Right ventricle myocardium inferior (tissue), 1 donor: ENCODE results near the gene HABP4. TPM values are rescaled to one million over a fixed set of nuclear protein-coding genes. Genes with fewer than 3 reads are reported as not detected.

Experiments used
- ATAC-seq: fragments of 200-7000 bp; cut with Tn5 transposase; one replicate; pipeline ENCODE4 v1.9.1; 2020; ENCODE audit warnings: mild to moderate bottlenecking, moderate library complexity
- DNase-seq: peaks from one replicate; pipeline ENCODE4 v3.0.0; 2021; ENCODE audit errors: missing footprints
- intact Hi-C: fragments of 100-400 bp; cut with DNase I; formaldehyde crosslinking; loops from one replicate; pipeline ENCODE4 v1.11.0; 2022
- long read RNA-seq: library from polyadenylated mRNA; unstranded; transcript quantifications from one replicate; pipeline ENCODE4 v2.0.0, GENCODE V29; 2021
- total RNA-seq: library from RNA; stranded (reverse); fragmentation: NEBNext Ultra II Directional; extraction: Animal tissue kit (Norgen Biotek cat#: 25700); gene quantifications from one replicate; pipeline ENCODE4 v1.2.1, GENCODE V29; 2021
- donor health status: DM: no; HTN: yes; CAD: no; lungs with severe emphysema.

Gene HABP4, protein sequence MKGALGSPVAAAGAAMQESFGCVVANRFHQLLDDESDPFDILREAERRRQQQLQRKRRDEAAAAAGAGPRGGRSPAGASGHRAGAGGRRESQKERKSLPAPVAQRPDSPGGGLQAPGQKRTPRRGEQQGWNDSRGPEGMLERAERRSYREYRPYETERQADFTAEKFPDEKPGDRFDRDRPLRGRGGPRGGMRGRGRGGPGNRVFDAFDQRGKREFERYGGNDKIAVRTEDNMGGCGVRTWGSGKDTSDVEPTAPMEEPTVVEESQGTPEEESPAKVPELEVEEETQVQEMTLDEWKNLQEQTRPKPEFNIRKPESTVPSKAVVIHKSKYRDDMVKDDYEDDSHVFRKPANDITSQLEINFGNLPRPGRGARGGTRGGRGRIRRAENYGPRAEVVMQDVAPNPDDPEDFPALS
- total RNA-seq = 25.8 TPM
- long read RNA-seq, transcript HABP4-201 (8 exons, 2,615 nt) = major isoform, 50 of 51 reads
- long read RNA-seq, partial matches to known transcripts = 0 of 51 reads
- long read RNA-seq, other reads (novel, unspliced or antisense) = 1 of 51 reads

DNA sequence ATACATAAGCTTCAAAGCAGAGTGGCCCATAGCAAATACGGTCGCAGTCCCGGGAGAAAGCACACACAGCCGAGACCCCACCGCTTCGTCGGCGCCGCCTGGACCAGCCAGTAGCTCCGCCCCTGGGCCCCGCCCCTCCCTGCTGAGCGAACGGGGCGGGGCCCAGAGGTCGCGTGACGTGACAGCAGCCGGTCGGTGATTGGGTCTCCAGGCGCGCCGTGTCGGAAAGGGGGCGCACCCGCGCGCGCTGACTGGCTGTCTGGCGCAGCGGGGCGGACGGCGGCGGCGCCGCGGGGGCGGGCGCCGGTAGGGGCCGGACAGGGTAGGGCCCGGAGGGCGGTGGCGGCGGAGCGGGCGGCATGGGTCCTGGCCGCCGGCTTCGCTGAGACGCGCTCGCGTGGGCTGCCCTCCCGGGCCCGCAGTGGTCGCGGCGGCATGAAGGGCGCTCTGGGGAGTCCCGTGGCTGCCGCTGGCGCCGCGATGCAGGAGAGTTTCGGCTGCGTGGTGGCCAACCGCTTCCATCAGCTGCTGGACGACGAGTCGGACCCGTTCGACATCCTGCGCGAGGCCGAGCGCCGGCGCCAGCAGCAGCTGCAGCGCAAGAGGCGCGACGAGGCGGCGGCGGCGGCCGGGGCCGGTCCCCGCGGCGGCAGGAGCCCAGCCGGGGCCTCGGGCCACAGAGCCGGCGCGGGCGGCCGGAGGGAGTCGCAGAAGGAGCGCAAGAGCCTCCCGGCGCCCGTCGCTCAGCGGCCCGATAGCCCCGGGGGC is at the start of gene HABP4:
HABP4 (plus strand) TSS at position 325 of the 768 bp plus-strand sequence; CDS start at position 436, 111 bp downstream.
- ATAC-seq (peak; percentile 100), DNase-seq (peak; percentile 99)
- intact Hi-C loops = loop anchor here (2.0 to 10.0 kb wide), 5 partner anchors 31 to 205 kb away; partner anchors contain the start of genes CDC14B, PRXL2C, SLC35D2 and ZNF367

DNA sequence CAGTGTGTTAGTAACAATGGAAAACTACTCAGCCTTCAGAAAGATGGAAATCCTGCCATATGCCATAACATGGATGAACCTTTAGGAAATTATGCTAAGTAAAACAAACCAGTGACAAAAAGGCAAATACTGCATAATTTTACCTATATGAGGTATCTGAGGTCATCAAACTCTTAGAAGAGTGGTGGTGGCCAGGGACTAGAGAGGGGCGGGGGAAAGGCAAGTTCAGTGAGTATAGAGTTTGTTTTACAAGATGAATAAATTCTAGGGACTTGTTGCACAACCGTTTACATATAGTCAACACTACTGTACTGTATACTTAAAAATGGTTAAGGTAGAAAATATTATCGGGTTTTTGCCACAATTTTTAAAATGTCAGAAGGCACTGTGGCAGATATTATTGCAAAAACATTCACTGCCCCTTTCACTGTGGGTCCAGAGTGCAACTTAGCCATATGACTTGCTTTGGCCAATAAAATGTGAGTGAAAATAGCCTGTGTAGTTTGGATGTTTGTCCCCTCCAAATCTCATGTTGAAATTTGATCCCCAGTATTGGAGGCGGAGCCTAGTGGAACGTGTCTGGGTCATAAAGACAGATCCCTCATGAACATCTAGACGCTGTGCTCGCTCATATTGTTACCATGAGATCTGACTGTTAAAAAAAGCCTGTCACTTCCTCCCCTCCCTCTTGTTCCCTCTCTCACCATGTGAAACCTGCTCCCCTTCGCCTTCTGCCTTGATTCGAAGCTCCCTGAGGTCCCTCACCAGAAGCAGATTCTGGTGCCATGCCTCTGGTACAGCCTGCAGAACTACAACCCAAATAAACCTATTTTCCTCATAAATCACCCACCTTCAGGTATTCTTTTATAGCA is 41.3 kb upstream of the HABP4 start:
- ATAC-seq (no peak), DNase-seq (no peak)
- intact Hi-C loops = no loop called here

DNA sequence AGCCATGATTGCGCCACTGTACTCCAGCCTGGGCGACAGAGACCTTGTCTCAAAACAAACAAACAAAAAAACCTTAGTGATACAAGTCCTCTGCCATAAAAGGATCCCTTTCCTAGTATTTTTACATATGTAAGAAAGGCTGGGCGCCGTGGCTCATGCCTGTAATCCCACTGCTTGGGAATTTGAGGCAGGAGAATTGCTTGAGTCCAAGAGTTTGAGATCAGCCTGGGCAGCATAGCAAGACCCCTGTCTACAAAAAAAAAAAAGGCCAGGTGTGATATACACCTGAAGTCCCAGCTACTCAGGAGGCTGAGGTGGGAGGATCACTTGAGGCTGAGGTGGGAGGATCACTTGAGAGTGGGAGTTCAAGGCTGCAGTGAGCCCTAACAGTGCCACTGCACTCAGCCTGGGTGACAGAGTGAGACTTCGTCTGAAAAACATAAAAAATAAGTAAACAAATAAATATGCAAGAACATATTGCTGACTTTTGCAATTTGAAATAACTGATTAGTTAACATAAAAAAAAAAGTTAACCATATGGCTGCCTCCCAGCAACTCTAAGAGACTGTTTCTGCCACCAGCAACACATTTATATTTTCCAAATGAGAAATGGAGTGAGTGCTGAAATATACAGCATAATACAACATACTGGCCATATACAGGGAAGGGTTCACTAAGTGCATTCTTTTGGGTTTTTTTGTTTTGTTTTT is 38.7 kb upstream of the HABP4 start:
- DNase-seq (no peak), ATAC-seq (no peak)
- intact Hi-C loops = no loop called here

DNA sequence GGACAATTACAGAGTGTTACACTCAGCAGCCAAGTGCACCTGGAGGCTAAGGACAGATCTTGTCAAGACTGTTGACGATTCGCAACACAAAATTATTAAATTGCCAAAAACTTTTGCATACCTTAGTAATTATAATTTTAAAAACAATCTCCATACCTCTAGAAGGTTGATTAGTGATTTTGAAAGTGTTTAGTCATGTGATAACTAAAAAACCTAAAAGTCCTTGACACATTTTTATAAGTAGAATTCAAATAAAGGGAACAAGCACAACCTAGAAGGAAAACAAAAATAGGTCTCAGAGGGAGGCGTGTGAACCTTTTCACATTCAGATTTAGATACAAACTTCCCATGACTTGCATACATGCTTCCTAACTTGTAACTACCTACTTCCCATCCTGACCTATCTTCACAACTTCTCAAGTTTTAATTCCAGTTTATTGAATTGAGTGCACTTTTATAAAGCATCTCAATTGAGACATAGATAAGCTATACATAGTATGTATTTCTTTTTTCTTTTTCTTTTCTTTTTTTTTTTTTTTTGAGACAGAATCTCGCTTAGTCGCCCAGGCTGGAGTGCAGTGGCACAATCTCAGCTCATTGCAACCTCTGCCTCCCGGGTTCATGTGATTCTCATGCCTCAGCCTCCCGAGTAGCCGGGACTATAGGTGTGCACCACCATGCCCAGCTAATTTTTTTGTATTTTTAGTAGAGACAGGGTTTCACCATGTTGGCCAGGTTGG is 37.6 kb upstream of the HABP4 start:
- intact Hi-C loops = no loop called here
- no peak for ATAC-seq
- DNase-seq = no peak

DNA sequence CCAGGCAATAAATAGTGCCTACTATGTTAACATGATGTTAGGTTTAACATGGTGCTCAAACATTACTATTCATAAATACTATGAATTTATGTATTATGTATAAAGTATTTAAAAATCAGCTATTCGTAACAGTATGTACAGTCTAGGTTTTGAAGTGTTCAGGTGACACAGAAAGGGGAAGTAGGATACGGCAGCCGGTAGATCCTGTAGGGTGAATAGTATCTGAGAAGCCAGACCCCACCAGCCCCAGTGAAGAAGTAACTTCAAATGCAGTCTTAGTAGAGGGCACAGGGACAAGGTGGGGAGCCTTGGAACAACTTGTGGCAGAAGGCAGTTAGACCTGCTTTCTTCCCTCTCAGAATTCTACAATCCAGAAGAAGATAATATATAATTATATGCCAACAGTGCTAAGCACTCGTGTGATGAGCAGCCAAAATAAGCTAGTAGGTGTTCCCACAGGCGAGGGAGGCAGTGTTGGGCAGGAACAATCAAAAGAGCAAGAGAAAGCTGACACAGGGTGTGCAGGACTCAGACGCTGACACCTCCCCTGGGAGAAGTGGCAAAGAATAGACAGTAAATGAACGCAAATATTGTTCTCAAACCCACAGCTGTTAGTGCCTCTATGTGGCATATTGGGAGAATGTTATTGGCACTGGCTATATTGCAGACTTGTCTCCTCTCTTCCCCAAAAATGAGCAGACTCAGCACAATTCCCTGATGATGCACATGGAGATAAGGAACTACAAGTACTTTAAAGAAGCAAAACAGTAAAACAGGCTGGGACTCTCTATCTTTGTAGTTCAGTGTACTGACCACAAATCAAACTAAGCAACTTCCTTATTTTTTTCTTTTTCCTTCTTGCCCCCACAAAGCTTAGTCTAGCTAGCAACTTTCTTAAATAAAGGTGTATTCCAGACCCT is 36.4 kb upstream of the HABP4 start:
- no peak for ATAC-seq
- intact Hi-C loops = no loop called here
- no peak for DNase-seq

DNA sequence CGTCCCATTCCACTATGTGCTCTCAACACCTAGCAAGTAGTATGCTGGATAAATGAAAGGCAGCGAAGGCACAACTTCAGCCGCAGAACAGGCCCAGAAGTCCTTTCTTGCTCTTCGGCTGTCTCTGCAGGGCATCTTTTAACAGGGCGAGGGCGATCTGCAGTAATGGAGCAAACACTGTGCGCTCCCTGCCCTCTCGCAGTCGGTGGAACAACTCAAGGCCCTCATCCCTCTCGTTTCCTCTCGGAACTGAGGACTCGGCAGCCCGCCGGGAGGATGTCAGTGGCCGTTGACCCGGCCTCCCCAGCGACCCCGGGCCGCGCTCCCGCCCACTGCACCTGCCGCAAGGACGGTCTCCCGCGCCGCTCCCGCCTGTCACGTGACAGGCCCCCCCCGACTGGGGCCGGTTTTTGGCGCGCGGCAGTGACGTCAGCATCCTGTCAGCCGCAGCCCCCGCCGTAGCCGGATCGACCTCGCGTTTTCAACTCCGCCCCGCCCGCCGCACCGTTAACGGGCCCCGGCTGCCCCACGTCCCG is 32.9 kb upstream of the HABP4 start:
- intact Hi-C loops = loop anchor here (5.0 kb wide), 1 partner anchor 75 kb away; no protein-coding TSS in a partner anchor
- DNase-seq (peak; percentile 94), ATAC-seq (peak; percentile 8)

DNA sequence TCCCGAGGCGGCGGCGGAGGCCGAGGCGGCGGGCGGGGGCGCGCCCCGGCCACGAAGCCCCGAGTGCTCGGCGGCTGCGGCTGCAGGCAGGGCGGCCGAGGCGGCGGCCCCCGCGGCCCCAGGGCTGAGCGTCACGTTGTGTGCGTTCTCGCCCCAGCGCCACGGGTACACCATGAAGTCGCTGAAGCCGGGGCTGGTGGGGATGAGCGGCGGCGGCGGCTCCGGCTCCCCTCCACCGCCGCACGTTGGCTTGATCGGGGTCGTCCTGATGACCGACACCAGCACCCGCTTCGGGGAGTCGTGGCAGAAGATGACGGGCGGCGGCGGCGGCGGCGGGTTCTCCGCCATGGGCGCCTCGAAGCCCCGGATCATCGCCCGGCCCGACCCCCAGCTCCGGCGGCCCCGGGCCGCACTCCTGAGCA is 32.3 kb upstream of the HABP4 start:
- intact Hi-C loops = loop anchor here (1.0 to 5.0 kb wide), 4 partner anchors 33 to 237 kb away; partner anchors contain the start of genes HABP4 and SLC35D2
- ATAC-seq (no peak), DNase-seq (peak; percentile 75)

DNA sequence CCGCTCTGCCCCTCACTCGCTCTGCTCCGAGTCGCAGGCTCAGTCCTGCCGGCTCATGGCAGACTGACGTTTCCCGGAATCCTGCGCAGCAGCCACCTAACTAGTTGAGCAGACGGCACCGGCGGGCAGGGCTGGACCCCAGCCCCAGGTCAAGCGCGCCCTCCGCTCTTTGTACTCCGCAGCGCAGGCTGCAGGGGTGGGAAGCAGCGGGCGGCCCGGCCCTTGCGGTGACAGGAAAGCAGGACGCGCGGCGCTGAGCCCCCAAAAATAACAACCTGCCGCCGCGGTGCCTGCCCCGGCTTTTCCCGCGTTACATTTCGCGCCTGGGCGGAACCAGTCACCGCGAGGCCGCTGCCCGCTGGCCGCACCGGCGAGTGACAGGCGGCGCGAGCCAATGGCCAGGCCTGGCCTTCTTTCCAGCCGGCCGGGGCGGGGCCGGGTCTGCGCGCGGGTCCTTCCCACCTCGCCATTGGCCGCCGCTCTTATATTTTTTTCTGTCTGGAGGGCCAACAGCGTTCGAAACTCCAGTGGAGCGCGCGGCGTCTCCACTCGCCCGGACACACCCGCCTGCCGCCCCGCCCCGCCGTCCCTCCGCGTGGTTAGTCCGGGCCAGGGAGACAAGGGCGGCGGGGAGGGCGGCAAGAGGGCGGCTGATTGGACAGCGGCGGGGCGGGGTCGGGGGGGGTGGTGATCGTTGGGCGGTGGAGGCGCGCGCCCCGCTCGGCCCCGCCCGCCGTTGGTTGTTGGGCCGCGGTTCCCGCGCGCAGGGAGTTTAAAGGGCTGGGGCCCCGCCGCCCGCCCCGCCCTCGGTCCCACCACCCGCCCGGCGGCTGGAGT is 31.7 kb upstream of the HABP4 start, which contains the start of gene ZNF367:
ZNF367 (minus strand) TSS at position 288 of the 837 bp plus-strand sequence. CDS start 338 bp downstream, outside the sequence.
- intact Hi-C loops = loop anchor here (1.0 to 5.0 kb wide), 4 partner anchors 32 to 236 kb away; partner anchors contain the start of genes HABP4 and SLC35D2
- DNase-seq (peak; percentile 99), ATAC-seq (peak; percentile 93)

DNA sequence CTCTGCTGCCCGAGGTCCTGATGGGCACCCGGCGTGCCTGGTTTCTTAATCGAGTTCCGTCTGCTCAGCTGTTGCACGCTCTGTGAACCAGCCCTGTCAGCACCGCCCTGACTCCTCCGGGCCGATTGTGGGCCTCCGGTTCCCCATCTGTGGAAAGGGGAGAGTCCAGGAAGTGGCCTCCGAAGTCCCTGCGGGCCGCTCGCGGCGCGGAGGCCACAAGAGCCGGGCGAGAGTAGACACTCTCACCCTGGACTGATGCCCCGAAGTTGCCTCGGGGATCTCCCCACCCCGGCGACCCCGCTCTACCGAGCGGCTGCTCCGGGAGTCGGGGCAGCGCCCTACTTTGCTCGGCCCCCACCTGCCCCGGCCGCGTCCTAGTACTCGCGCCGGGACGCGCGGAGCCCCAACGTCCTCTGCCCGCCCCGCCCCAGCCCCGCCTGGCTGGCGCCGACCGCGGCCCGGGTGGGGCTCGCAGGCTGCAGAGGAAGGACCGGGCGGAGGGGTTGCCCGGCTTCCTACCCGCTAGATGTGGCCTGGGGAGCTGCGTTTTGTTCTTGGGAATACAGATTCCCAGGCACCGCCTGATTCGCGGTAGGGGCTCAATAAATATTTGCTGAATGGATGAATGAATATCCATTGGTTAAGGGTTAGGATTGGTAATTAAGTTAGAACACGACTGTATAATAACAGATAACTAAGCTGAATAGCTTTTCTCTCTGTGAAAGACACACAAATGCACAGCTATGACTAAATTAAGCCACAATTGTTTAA is 30.9 kb upstream of the HABP4 start:
- DNase-seq (peak; percentile 88), ATAC-seq (peak; percentile 79)
- intact Hi-C loops = loop anchor here (1.0 to 5.0 kb wide), 4 partner anchors 32 to 235 kb away; partner anchors contain the start of genes HABP4 and SLC35D2

DNA sequence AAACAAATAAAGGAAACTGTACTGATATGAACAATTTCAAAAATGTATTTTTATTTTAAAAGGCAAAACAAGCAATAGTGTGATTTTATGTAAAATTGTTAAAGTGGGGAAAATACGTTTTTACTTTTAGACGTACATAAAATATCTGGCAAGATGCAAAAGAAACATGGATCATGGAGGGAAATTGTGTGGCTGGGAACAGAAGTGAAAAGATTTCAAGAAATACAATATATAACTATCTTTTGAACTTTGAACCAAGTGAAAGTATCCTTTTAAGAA is 30.3 kb upstream of the HABP4 start:
- intact Hi-C loops = loop anchor here (2.0 to 5.0 kb wide), 3 partner anchors 31 to 77 kb away; partner anchors contain the start of genes HABP4 and SLC35D2
- DNase-seq (no peak), ATAC-seq (no peak)

DNA sequence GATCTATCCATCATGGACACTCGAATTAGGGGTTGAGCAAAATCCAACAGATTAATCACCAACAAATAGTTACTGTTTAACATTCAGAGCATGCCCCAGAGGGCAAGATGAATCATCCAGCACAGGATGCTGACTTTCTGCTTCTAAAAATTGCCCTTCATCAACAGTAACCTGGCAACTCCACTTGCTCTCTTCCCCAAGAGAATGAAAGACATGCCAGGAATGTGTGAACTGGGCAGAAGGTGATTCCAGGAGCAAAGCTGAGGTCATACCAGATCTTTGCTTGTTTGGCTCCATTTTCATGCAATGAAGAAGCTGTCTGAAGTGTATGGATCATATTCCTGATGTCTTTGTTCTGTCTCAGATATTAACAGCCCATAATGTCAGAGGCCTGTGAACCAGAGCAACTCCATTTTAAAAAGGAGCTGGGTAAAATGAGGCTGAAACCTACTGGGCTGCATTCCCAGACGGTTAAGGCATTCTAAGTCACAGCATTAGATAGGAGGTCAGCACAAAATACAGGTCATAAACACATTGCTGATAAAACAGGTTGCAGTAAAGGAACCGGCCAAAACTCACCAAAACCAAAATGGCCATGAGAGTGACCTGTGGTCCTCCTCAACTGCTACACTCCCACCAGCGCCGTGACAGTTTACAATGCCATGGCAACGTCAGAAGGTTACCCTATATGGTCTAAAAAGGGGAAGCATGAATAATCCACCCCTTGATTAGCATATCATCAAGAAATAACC is 29.3 kb upstream of the HABP4 start:
- intact Hi-C loops = no loop called here
- no peak for DNase-seq
- ATAC-seq = peak; percentile 22

DNA sequence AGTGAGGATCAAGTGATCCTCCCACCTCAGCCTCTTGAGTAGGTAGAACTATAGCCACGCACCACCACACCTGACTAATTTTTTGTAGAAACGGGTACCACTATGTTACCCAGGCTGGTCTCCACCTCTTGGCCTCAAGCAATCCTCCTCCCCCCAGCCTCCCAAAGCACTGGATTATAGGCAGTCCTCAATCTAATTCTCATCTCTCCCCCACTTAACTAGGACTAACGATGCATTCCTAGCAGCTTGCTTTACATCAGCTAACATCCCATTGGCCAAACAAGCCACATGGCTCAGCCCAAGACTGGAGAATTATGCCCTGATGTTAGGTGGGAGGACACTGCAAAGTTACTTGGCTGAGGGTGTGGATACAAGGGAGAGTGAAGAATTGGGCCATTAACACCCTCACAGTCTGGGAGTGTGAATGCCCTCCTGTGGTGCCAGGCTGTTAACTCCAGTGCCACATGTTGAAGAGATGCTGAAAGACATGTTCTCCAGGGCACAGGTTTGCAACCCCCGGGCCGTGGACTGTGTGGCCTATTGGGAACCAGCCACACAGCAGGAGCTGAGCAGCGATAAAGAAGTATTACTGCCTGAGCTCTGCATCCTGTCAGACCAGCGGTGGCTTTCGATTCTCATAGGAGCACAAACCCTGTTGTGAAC is 26.5 kb upstream of the HABP4 start:
- intact Hi-C loops = no loop called here
- ATAC-seq = no peak
- no peak for DNase-seq

DNA sequence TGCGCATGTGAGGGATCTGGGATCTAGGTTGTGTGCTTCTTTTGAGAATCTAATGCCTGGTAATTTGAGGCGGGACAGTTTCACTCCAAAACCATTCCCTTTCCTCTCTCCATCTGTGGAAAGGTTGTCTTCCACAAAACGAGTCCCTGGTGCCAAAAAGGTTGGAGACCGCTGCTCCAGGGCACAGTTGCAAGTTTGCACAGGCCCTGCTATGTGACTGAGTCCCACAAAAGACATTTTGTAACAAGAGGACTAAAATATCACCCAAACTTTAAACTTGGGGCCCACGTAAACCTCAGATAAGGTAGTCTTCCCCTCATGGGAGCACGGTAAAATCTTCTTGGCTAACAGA is 26.0 kb upstream of the HABP4 start:
- DNase-seq = no peak
- ATAC-seq = no peak
- intact Hi-C loops = no loop called here
